Measurements from ENCODE around the gene SMIM17. TPM values are rescaled to one million over a fixed set of nuclear protein-coding genes. Genes with fewer than 3 reads are reported as not detected.

Gene SMIM17
- total and polyA plus RNA-seq, 2 of the 13 experiments (the other 11 are each of a cell fraction or from before 2014, with no cell fraction given), result 0.21 to 0.53 TPM

DNA sequence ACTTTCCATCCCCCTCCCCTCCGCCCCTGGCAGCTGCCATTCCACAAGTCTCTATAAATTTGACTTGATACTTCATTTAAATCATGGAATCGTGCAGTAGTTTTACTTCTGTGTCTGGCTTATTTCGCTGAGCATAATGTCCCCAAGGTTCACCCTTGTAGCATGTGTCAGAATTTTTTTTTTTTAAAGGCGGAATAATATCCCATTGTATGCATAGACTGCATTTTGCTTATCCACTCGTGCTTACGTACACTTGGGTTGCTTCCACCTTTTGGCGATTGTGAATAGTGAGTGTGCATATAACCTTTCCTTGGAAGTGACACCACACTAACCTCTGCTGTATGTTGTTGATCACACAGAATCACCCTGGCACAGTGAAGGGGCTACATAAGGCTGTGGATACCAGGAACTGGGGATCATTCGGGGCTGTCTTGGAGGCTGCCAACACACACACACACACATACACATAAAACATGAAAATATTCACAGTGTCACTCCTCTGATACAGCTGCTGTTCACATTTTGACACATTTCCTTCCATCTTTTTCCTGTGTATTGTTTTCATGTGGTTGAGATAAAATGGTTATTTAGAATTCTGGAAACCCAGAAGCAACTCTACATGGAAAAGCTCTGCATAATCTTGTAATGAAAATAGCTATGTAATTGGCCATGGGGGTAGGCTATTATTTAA, 34.5 kb upstream of the SMIM17 start:
- H3K27me3 ChIP-seq (ENCODE audit: control insufficient read depth in 1 of 2, insufficient read depth in 2 of 2, low read length in 2 of 2), result no peaks in the 10 kb centered on the region
- no peak overlapping the region for H3K27ac ChIP-seq (ENCODE audit: extremely low read length, insufficient read depth, low read length)
- TF ChIP-seq ZNF816 (CRISPR knock-in tag; IDR thresholded peaks at IDR 0.05; ENCODE audit: borderline replicate concordance) (no peak), GATAD2A (CRISPR knock-in tag; IDR thresholded peaks at IDR 0.05) (no peak), ZNF569 (CRISPR knock-in tag; IDR thresholded peaks at IDR 0.05; ENCODE audit: borderline replicate concordance) (no peak), ZNF781 (CRISPR knock-in tag; IDR thresholded peaks at IDR 0.05; ENCODE audit: borderline replicate concordance, not compliant biosample characterization) (no peak), ZNF143 (CRISPR knock-in tag; IDR thresholded peaks at IDR 0.05) (no peak), TBP (CRISPR knock-in tag; IDR thresholded peaks at IDR 0.05) (no peak), ZKSCAN1 (IDR thresholded peaks at IDR 0.05; ENCODE audit: low read length) (no peak)
- TF ChIP-seq, protein P1, sequence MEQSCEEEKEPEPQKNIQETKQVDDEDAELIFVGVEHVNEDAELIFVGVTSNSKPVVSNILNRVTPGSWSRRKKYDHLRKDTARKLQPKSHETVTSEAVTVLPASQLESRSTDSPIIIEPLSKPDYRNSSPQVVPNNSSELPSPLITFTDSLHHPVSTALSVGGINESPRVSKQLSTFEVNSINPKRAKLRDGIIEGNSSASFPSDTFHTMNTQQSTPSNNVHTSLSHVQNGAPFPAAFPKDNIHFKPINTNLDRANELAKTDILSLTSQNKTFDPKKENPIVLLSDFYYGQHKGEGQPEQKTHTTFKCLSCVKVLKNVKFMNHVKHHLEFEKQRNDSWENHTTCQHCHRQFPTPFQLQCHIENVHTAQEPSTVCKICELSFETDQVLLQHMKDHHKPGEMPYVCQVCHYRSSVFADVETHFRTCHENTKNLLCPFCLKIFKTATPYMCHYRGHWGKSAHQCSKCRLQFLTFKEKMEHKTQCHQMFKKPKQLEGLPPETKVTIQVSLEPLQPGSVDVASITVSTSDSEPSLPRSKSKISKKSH (CRISPR knock-in tag; IDR thresholded peaks at IDR 0.05; ENCODE audit: borderline replicate concordance), result no peak
- TF ChIP-seq, protein P2, sequence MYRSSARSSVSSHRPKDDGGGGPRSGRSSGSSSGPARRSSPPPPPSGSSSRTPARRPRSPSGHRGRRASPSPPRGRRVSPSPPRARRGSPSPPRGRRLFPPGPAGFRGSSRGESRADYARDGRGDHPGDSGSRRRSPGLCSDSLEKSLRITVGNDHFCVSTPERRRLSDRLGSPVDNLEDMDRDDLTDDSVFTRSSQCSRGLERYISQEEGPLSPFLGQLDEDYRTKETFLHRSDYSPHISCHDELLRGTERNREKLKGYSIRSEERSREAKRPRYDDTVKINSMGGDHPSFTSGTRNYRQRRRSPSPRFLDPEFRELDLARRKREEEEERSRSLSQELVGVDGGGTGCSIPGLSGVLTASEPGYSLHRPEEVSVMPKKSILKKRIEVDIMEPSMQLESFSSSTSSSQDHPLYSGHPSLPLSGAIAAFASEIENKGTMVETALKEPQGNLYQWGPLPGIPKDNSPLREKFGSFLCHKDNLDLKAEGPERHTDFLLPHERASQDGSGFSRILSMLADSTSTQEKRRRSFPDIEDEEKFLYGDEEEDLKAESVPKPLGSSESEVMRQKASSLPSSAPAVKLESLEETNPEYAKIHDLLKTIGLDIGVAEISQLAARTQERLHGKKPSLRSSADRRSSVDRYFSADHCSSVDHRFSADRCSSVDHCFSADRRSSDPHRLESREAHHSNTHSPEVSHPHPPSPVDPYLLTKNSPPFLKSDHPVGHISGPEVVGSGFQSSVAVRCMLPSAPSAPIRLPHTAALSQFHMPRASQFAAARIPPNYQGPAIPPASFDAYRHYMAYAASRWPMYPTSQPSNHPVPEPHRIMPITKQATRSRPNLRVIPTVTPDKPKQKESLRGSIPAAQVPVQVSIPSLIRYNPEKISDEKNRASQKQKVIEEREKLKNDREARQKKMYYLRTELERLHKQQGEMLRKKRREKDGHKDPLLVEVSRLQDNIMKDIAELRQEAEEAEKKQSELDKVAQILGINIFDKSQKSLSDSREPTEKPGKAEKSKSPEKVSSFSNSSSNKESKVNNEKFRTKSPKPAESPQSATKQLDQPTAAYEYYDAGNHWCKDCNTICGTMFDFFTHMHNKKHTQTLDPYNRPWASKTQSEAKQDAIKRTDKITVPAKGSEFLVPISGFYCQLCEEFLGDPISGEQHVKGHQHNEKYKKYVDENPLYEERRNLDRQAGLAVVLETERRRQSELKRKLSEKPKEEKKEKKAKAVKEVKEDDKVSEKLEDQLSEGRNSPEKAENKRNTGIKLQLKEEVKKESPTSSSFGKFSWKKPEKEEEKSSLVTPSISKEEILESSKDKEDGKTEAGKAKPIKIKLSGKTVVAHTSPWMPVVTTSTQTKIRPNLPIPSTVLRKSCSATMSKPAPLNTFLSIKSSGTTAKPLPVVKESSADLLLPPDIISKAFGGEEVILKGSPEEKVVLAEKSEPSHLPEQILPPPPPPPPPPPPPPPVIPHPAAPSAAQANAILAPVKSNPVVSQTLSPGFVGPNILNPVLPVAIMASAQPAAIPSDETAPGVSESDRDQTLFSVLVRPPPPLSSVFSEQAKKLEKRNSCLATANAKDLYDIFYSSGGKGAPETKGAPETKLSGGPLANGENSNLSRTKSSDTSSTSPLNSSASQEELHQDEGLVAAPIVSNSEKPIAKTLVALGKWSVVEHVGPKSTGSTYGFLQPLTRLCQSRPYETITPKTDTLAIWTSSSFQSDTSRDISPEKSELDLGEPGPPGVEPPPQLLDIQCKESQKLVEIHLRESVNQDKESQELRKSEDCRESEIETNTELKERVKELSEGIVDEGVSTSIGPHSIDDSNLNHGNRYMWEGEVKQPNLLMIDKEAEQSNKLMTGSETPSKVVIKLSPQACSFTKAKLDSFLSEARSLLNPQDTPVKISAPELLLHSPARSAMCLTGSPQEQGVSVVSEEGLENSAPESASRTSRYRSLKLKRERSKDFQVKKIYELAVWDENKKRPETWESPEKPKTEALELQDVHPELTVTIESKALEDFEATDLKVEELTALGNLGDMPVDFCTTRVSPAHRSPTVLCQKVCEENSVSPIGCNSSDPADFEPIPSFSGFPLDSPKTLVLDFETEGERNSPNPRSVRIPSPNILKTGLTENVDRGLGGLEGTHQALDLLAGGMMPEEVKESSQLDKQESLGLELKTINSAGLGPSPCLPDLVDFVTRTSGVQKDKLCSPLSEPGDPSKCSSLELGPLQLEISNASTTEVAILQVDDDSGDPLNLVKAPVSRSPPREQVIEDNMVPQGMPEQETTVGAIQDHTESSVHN (CRISPR knock-in tag; IDR thresholded peaks at IDR 0.05), result no peak
- intact Hi-C loops (cut with micrococcal nuclease; ENCODE audit: unreplicated experiment), result no loop called here
- H3K79me2 ChIP-seq (ENCODE audit: insufficient read depth, low read length), result no peaks in the 10 kb centered on the region
- H4K20me1 ChIP-seq (ENCODE audit: insufficient read depth, low read length), result no peaks in the 10 kb centered on the region
- no peaks in the 10 kb centered on the region for H3K4me1 ChIP-seq (ENCODE audit: insufficient read depth, low read length)
- no peak overlapping the region for H3K4me2 ChIP-seq (ENCODE audit: low read depth, low read length)
- POLR2A ChIA-PET, result no interaction called here
- no peak overlapping the region for H3K9ac ChIP-seq (ENCODE audit: insufficient read depth, low read depth, low read length)
- 85% methylated on average over 8 of the region's 8 CpGs for whole genome bisulfite sequencing (ENCODE audit: low lambda C conversion rate)
- in situ Hi-C loops (cut with HindIII; ENCODE audit: extremely low pct_ligation_motif_present, low pct_unique_long_range_greater_than_20kb), result no loop called here
- ATAC-seq (no peak), FAIRE-seq (no peak), DNase-seq (ENCODE audit: low spot score) (no peak)
- H2AFZ ChIP-seq (ENCODE audit: low read length), result no peak overlapping the region
- CTCF ChIA-PET (ENCODE audit: low intra/inter-chr PET ratio, low total read pairs), result no interaction called here
- BruUV-seq (replicated peaks), result no TSS peak
- 0 out of 5 replicates have a peak, but pooled peaks cover 0 to 3% of the 10 kb centered on the region in 2 experiments for H3K36me3 ChIP-seq (replicated peaks in 1 of 2; ENCODE audit: control insufficient read depth in 1 of 2, insufficient read depth in 2 of 2, low read length in 2 of 2)
- H3K4me3 ChIP-seq (replicated peaks in 1 of 3; ENCODE audit: insufficient read depth in 1 of 3, low read depth in 2 of 3, low read length in 3 of 3), result no peak overlapping the region
- H3K9me3 ChIP-seq (ENCODE audit: low read length), result peaks cover 70% of the 10 kb centered on the region

Measured in HepG2 (cell line).